ENCODE results near the gene CCDC85C. TPM values are rescaled to one million over a fixed set of nuclear protein-coding genes. Genes with fewer than 3 reads are reported as not detected.

Gene CCDC85C
- total and polyA plus RNA-seq, 4 donors, result 4.0 to 23.9 (median 9.6) TPM

GRCh38 chr14:99545586-99545985, 58.4 kb downstream of the CCDC85C start:
- Histone ChIP-seq H3K9me3 (ENCODE audit: control insufficient read depth in 4 of 4, low read length in 3 of 4) (no peaks in the 10 kb centered on the region), H3K27ac (ENCODE audit: low read depth in 1 of 2, low read length in 2 of 2) (no peak overlapping the region), H3K4me3 (ENCODE audit: low read depth in 1 of 3, low read length in 3 of 3) (no peak overlapping the region), H3K4me1 (ENCODE audit: control insufficient read depth in 4 of 4, insufficient read depth in 4 of 4, low read length in 3 of 4) (peaks cover 9 to 36% (median 24%) of the 10 kb centered on the region in 4 donors), H3K9ac (ENCODE audit: low read depth in 1 of 2, low read length in 2 of 2) (no peak overlapping the region), H3K27me3 (ENCODE audit: control insufficient read depth in 4 of 4, insufficient read depth in 4 of 4, low read length in 3 of 4) (no peaks in the 10 kb centered on the region), H3K36me3 (ENCODE audit: control insufficient read depth in 4 of 4, insufficient read depth in 3 of 4, low read depth in 1 of 4, low read length in 3 of 4) (no peaks in the 10 kb centered on the region)
- no peak for DNase-seq (ENCODE audit: low spot score)
- WGBS, result 73% methylated on average over 6 of the region's 6 CpGs
- TF ChIP-seq CTCF (IDR thresholded peaks at IDR 0.05; ENCODE audit: low read depth, low read length, missing input control) (no peak), REST (IDR thresholded peaks at IDR 0.05) (no peak)

GRCh38 chr14:99544991-99545390, 59.0 kb downstream of the CCDC85C start:
- Histone ChIP-seq H3K36me3 (ENCODE audit: control insufficient read depth in 4 of 4, insufficient read depth in 3 of 4, low read depth in 1 of 4, low read length in 3 of 4) (no peaks in the 10 kb centered on the region), H3K4me1 (ENCODE audit: control insufficient read depth in 4 of 4, insufficient read depth in 4 of 4, low read length in 3 of 4) (peaks cover 4 to 30% (median 18%) of the 10 kb centered on the region in 4 donors), H3K9ac (ENCODE audit: low read depth in 1 of 2, low read length in 2 of 2) (no peak overlapping the region), H3K4me3 (ENCODE audit: low read depth in 1 of 3, low read length in 3 of 3) (no peak overlapping the region), H3K9me3 (ENCODE audit: control insufficient read depth in 4 of 4, low read length in 3 of 4) (no peaks in the 10 kb centered on the region), H3K27ac (ENCODE audit: low read depth in 1 of 2, low read length in 2 of 2) (no peak overlapping the region), H3K27me3 (ENCODE audit: control insufficient read depth in 4 of 4, insufficient read depth in 4 of 4, low read length in 3 of 4) (no peaks in the 10 kb centered on the region)
- no peak for DNase-seq (ENCODE audit: low spot score)
- WGBS, result 87% methylated on average over 11 of the region's 11 CpGs
- TF ChIP-seq YY1 (IDR thresholded peaks at IDR 0.05), result no peak
- TF ChIP-seq FOXA2 (IDR thresholded peaks at IDR 0.05), result no peak
- TF ChIP-seq NR2F2 (IDR thresholded peaks at IDR 0.05), result no peak
- TF ChIP-seq EGR1 (IDR thresholded peaks at IDR 0.05; ENCODE audit: low read depth in 2 of 2), result no peak
- TF ChIP-seq SP1 (IDR thresholded peaks at IDR 0.05), result no peak
- no peak for TF ChIP-seq RXRA (IDR thresholded peaks at IDR 0.05)
- no peak for TF ChIP-seq ZBTB33 (IDR thresholded peaks at IDR 0.05)
- TF ChIP-seq JUND (IDR thresholded peaks at IDR 0.05), result no peak
- TF ChIP-seq REST (IDR thresholded peaks at IDR 0.05), result no peak
- no peak for TF ChIP-seq HNF4G (IDR thresholded peaks at IDR 0.05)
- TF ChIP-seq MAX (IDR thresholded peaks at IDR 0.05), result no peak
- no peak for TF ChIP-seq HNF4A (conservative IDR thresholded peaks at IDR 0.05)
- no peak for TF ChIP-seq GABPA (IDR thresholded peaks at IDR 0.05 in 1 of 2, conservative IDR thresholded peaks at IDR 0.05 in 1 of 2)
- no peak for TF ChIP-seq CTCF (IDR thresholded peaks at IDR 0.05; ENCODE audit: low read depth, low read length, missing input control)
- no peak for TF ChIP-seq ATF3 (IDR thresholded peaks at IDR 0.05)
- TF ChIP-seq TAF1 (conservative IDR thresholded peaks at IDR 0.05), result no peak
- TF ChIP-seq FOXA1 (IDR thresholded peaks at IDR 0.05), result no peak
- TF ChIP-seq RAD21 (IDR thresholded peaks at IDR 0.05), result no peak

All from liver (tissue), 9 donors.